K562 (cell line): ENCODE results near the gene MARCKS. TPM values are rescaled to one million over a fixed set of nuclear protein-coding genes. Genes with fewer than 3 reads are reported as not detected.

Experiments
- ATAC-seq: fragments of 200-7000 bp; cut with Tn5 transposase; 3 replicates; pipeline ENCODE4 v1.9.1; 2020; ENCODE audit warnings: moderate library complexity
- BruUV-seq: library from RNA; stranded (reverse); fragments of 400-500 nt; replicated peaks from 2 replicates; lab custom pipeline; 2021; lab: Mats Ljungman, UMichigan
- CTCF ChIA-PET: fragments of 300-600 bp; formaldehyde crosslinking; extraction: SDS; loops from one replicate; lab custom pipeline; 2021; ENCODE audit warnings: low intra/inter-chr PET ratio; lab: Yijun Ruan, JAX
- POLR2A ChIA-PET: fragments of 300-600, 350-650 bp; sonication (Branson Sonifier 250); formaldehyde crosslinking; extraction: SDS; loops from one replicate; lab custom pipeline; 2021; ENCODE audit warnings: antibody characterized with exemption, inconsistent platforms; lab: Yijun Ruan, JAX
- DNase-seq, 4 experiments: peaks; one replicate each; pipeline versions ENCODE4 v3.0.0 to v3.0.0-alpha.2; 2011 to 2018; ENCODE audit warnings: low spot score in 3 of 4, mixed read lengths in 3 of 4; ENCODE audit errors: extremely low read depth in 1 of 4
- FAIRE-seq: peaks from 2 replicates; lab custom pipeline; 2011; peaks lifted over from hg19 to GRCh38; lab: Jason Lieb, UNC
- H2AFZ ChIP-seq: 2 replicates; pipeline ENCODE4 v1.6.0; 2011; ENCODE audit warnings: low read depth, low read length, control low read depth, inconsistent platforms
- H3K27ac ChIP-seq: fragments of 200-600 bp; 3 replicates; pipeline ENCODE4 v1.8.0; 2011; ENCODE audit warnings: low read depth, mild to moderate bottlenecking, control low read depth, inconsistent platforms, low read length, moderate library complexity, mixed read lengths; ENCODE audit errors: extremely low read depth
- H3K27me3 ChIP-seq, 2 experiments: fragments of 300-600 bp in 1 of 2; 2 replicates in 1 of 2; 3 replicates in 1 of 2; pipeline versions ENCODE4 v1.6.0 to v1.8.0; 2011; ENCODE audit warnings: inconsistent platforms in 2 of 2, low read length in 2 of 2, mild to moderate bottlenecking in 1 of 2, mixed read lengths in 1 of 2, moderate library complexity in 1 of 2; ENCODE audit not compliant: control insufficient read depth in 2 of 2, insufficient read depth in 2 of 2
- H3K36me3 ChIP-seq: fragments of 300-600 bp; 3 replicates; pipeline ENCODE4 v1.8.0; 2011; ENCODE audit warnings: mild to moderate bottlenecking, low read length, inconsistent platforms; ENCODE audit not compliant: control insufficient read depth, insufficient read depth
- H3K4me1 ChIP-seq, 2 experiments: fragments of 200-600 bp in 1 of 2; replicated peaks in 1 of 2; 2 replicates in 1 of 2; 3 replicates in 1 of 2; pipeline versions ENCODE4 v1.5.1 to v1.8.0; 2011; ENCODE audit warnings: inconsistent platforms in 2 of 2, low read length in 2 of 2, mild to moderate bottlenecking in 1 of 2, mixed read lengths in 1 of 2, moderate library complexity in 1 of 2; ENCODE audit not compliant: control insufficient read depth in 2 of 2, insufficient read depth in 2 of 2
- H3K4me2 ChIP-seq: 2 replicates; pipeline ENCODE4 v1.6.1; 2011; ENCODE audit warnings: low read length, control low read depth, inconsistent platforms, mixed read lengths; ENCODE audit not compliant: insufficient read depth
- H3K4me3 ChIP-seq: fragments of 200-600 bp; sonication (generic), shearing (Covaris generic); 2 replicates; pipeline ENCODE4 v1.5.1; 2016; ENCODE audit warnings: control low read depth, inconsistent platforms
- H3K79me2 ChIP-seq: fragments of 200-600 bp; 3 replicates; pipeline ENCODE4 v1.8.0; 2011; ENCODE audit warnings: low read length, inconsistent platforms; ENCODE audit not compliant: control insufficient read depth, insufficient read depth
- H3K9ac ChIP-seq, 2 experiments: 2 replicates each; pipeline versions ENCODE4 v1.6.0 to v1.6.1; 2011; ENCODE audit warnings: low read depth in 2 of 2, low read length in 2 of 2, control low read depth in 1 of 2, inconsistent platforms in 1 of 2, mild to moderate bottlenecking in 1 of 2, mixed read lengths in 1 of 2; ENCODE audit not compliant: insufficient read depth in 1 of 2
- H3K9me1 ChIP-seq: one replicate; pipeline ENCODE4 v1.6.0; 2011; ENCODE audit warnings: inconsistent platforms, mild to moderate bottlenecking, low read length, moderate library complexity; ENCODE audit not compliant: control insufficient read depth, insufficient read depth
- H3K9me3 ChIP-seq: replicated peaks from 2 replicates; pipeline ENCODE4 v1.5.1; 2011; ENCODE audit warnings: low read depth, low read length, inconsistent platforms; ENCODE audit not compliant: control insufficient read depth, insufficient read depth
- H4K20me1 ChIP-seq: replicated peaks from 2 replicates; pipeline ENCODE4 v1.6.1; 2011; ENCODE audit warnings: low read length, inconsistent platforms, mixed read lengths; ENCODE audit not compliant: control insufficient read depth, insufficient read depth
- C11orf30 ChIP-seq: fragments of 450-650 bp; IDR thresholded peaks from 2 replicates; pipeline ENCODE4 v1.6.1; 2016; ENCODE audit warnings: low read depth, mild to moderate bottlenecking
- MAFG ChIP-seq: fragments of 450-650 bp; conservative IDR thresholded peaks from 2 replicates; pipeline ENCODE4 v1.6.1; 2016; ENCODE audit warnings: missing genetic modification characterization, missing compliant biosample characterization
- RFX5 ChIP-seq: IDR thresholded peaks from 2 replicates; pipeline ENCODE4 v1.6.1; 2011; ENCODE audit warnings: low read depth, mild to moderate bottlenecking, improper control_type of control experiment, low read length
- ZNF316 ChIP-seq: fragments of 450-650 bp; IDR thresholded peaks from 2 replicates; pipeline ENCODE4 v1.6.1; 2016
- WGBS: fragments of 100-300 bp; shearing (Covaris generic); methylation state at CpG from one replicate; pipeline ENCODE4 v1.1.6; 2016; ENCODE audit warnings: low coverage, mixed read lengths; ENCODE audit not compliant: insufficient coverage; ENCODE audit errors: missing lambda C conversion rate; 5-methylcytosine and 5-hydroxymethylcytosine counted together
- in situ Hi-C: fragments of 300-500 bp; cut with MboI; formaldehyde crosslinking; loops from 4 replicates; pipeline ENCODE4 v1.15.0; 2018; ENCODE audit warnings: inconsistent platforms, mixed read lengths
- intact Hi-C: fragments of 100-400 bp; cut with micrococcal nuclease; formaldehyde crosslinking; loops from 2 replicates; pipeline ENCODE4 v1.14.2; 2022
- polyA plus RNA-seq, 8 experiments: library from polyadenylated mRNA; depleted of rRNA in 4 of 8; stranded (reverse) in 5 of 8; unstranded in 3 of 8; fragments of >200 nt; fragmentation: Nextera tagmentation in 2 of 8; fragmentation: Illumina TruSeq in 1 of 8; extraction: Ambion mirVana in 2 of 8; extraction: Trizol in 1 of 8; gene quantifications; 2 replicates each; pipeline versions ENCODE4 v1.2.1 to v1.2.3, GENCODE V29; 2011 to 2014; ENCODE audit warnings: inconsistent platforms in 1 of 8, missing spikeins in 1 of 8
- total RNA-seq, 7 experiments: library from RNA; depleted of rRNA in 6 of 7; stranded (reverse); fragments of >200 nt in 6 of 7; fragmentation: Illumina TruSeq in 2 of 7; extraction: Trizol in 2 of 7; gene quantifications; 2 replicates each; pipeline versions ENCODE4 v1.2.1 to v1.2.3, GENCODE V29; 2011 to 2021; ENCODE audit warnings: low replicate concordance in 1 of 7

Gene MARCKS
- total and polyA plus RNA-seq, 9 of the 15 experiments (the other 6 are each of a cell fraction or from before 2014, with no cell fraction given) = 0.15 to 2.7 (median 1.0) TPM

DNA sequence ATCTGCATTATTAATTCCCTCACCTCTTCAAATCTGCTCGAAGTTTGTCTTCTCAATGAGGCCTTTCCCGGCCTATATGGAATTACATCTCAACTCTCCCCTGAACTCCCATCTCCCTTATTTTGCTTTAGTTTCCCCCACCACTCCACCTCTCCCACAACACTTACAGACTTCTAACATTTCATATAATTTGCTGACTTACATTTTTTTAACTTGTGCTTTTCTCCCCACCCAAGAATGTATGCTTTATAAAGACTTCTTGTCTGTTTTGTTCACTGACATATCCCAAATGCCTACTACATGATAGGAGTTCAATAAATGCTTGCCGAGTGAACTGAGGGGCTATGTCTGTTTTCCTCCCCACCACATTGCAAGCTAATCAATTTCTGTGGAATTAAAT lies 3.9 kb upstream of the MARCKS start:
- in situ Hi-C loops = no loop called here
- H4K20me1 ChIP-seq = no peaks in the 10 kb centered on the region
- CTCF ChIA-PET = no interaction called here
- ATAC-seq = no peak
- H3K9me1 ChIP-seq = no peaks in the 10 kb centered on the region
- H3K27ac ChIP-seq = no peak overlapping the region
- H3K4me2 ChIP-seq = no peak overlapping the region
- no peak overlapping the region for H2AFZ ChIP-seq
- H3K9ac ChIP-seq = no peak overlapping the region
- H3K4me1 ChIP-seq = peaks cover 6 to 12% of the 10 kb centered on the region in 2 experiments
- H3K36me3 ChIP-seq = no peaks in the 10 kb centered on the region
- no peak for FAIRE-seq
- TF ChIP-seq ZNF316 = peak; percentile 83
- TF ChIP-seq RFX5 = no peak
- TF ChIP-seq C11orf30 = peak; percentile 76; the same call in 1 of the 2 replicates
- peak; percentile 49 for TF ChIP-seq MAFG
- no peaks in the 10 kb centered on the region for H3K79me2 ChIP-seq
- H3K4me3 ChIP-seq = no peak overlapping the region
- H3K27me3 ChIP-seq = peaks cover 0 to 15% of the 10 kb centered on the region in 2 experiments; a peak in 2 of 5 replicates
- WGBS = 14% methylated on average over 3 of the region's 3 CpGs
- BruUV-seq = no TSS peak
- intact Hi-C loops = no loop called here
- no peaks in the 10 kb centered on the region for H3K9me3 ChIP-seq
- DNase-seq = no peak
- POLR2A ChIA-PET = no interaction called here
